Adrenal gland (tissue), 19 donors: ENCODE results near the gene ASAH2B. TPM values are rescaled to one million over a fixed set of nuclear protein-coding genes. Genes with fewer than 3 reads are reported as not detected.
A peak's percentile ranks its signal among the peaks of the same experiment; 100 is the strongest.
"Not testable (repeated sequence)": the region's sequence is repeated elsewhere in the genome, so short reads cannot be mapped to it uniquely, and the experiment has no call there.

ENCODE experiments used
- DNase-seq, 7 donors: peaks; one replicate each; pipeline ENCODE4 v3.0.0-alpha.2; 2019 to 2020
- H3K27ac ChIP-seq, 5 donors: fragments of 200-600 bp; sonication (generic) in 4 of 5; 1 replicate in 3 of 5; 2 replicates in 2 of 5; pipeline versions ENCODE4 v1.5.1 to v1.8.0; 2016 to 2020; ENCODE audit warnings: mild to moderate bottlenecking in 1 of 5
- H3K27me3 ChIP-seq: fragments of 200-600 bp; 2 replicates; pipeline ENCODE4 v1.8.0; 2021
- H3K36me3 ChIP-seq, 2 donors: fragments of 200-600 bp; replicated peaks in 1 of 2; 1 replicate in 1 of 2; 2 replicates in 1 of 2; pipeline versions ENCODE4 v1.5.1 to v1.8.0; 2018 to 2022
- H3K4me1 ChIP-seq, 2 donors: fragments of 200-600 bp; replicated peaks in 1 of 2; 1 replicate in 1 of 2; 2 replicates in 1 of 2; pipeline versions ENCODE4 v1.5.1 to v1.8.0; 2018 to 2021
- H3K4me3 ChIP-seq, 4 donors: fragments of 200-600 bp; sonication (generic) in 3 of 4; one replicate each; pipeline ENCODE4 v1.5.1; 2016 to 2018
- H3K9me3 ChIP-seq, 3 donors: fragments of 200-600 bp; sonication (generic) in 1 of 3; replicated peaks in 1 of 3; 1 replicate in 2 of 3; 2 replicates in 1 of 3; pipeline versions ENCODE4 v1.5.1 to v1.8.0; 2016 to 2021
- CTCF ChIP-seq, 6 experiments: fragments of 450-650 bp in 4 of 6; fragments of 200-600 bp in 2 of 6; sonication (generic) in 1 of 6; IDR thresholded peaks; 1 replicate in 5 of 6; 2 replicates in 1 of 6; pipeline versions ENCODE4 v1.5.1 to v1.8.0; 2016 to 2021; ENCODE audit warnings: antibody characterized with exemption in 6 of 6, mild to moderate bottlenecking in 2 of 6, moderate library complexity in 1 of 6
- POLR2A ChIP-seq, 2 donors: fragments of 450-650 bp; IDR thresholded peaks; one replicate each; pipeline ENCODE4 v1.6.1; 2017; ENCODE audit warnings: antibody characterized with exemption in 2 of 2, mild to moderate bottlenecking in 2 of 2, moderate library complexity in 1 of 2
- WGBS, 4 donors: extraction: QIAGEN DNeasy Blood & Tissue Kit in 2 of 4; methylation state at CpG; one replicate each; pipeline versions ENCODE4 v1.1.5 to v1.1.7; 2013 to 2017; 5-methylcytosine and 5-hydroxymethylcytosine counted together
- intact Hi-C, 2 donors: fragments of 100-400 bp; cut with DNase I; formaldehyde crosslinking; loops; one replicate each; pipeline versions ENCODE4 v1.14.1 to v1.15.0; 2022 to 2023
- long read RNA-seq, 10 donors: library from polyadenylated mRNA in 3 of 10; unstranded in 2 of 10; stranded (forward) in 1 of 10; transcript quantifications; one replicate each; pipeline ENCODE4 v2.0.0 and lab custom pipeline, GENCODE V29; 2021 to 2026
- polyA plus RNA-seq, 3 donors: library from polyadenylated mRNA; stranded (reverse); fragments of 200-250 nt in 2 of 3; fragments of 350-450 nt in 1 of 3; fragmentation: Illumina TruSeq in 1 of 3; extraction: RNeasy Lipid Tissue Mini Kit (QIAGEN cat#74804) in 1 of 3; gene quantifications; one replicate each; pipeline ENCODE4 v1.2.3, GENCODE V29; 2013 to 2014
- total RNA-seq, 9 donors: library from RNA; depleted of rRNA in 4 of 9; stranded (reverse); fragments of >200 nt in 4 of 9; fragments of 120-200 nt in 1 of 9; fragmentation: NEBNext Ultra II Directional in 1 of 9; extraction: Animal tissue kit (Norgen Biotek cat#: 25700) in 1 of 9; gene quantifications; one replicate each; pipeline versions ENCODE4 v1.1.0 to v1.2.4, GENCODE V29; 2013 to 2023
- donor health status: healthy with polysubstance abuse.
- donor health status: Bipolar disorder and iron deficiency.
- donor health status: DM: yes; HTN: yes; CAD: no.
- donor health status: DM: no; HTN: no; CAD: no.
- donor health status: DM: no; HTN: no; CAD: no.
- donor health status: DM: yes; HTN: yes; CAD: no.

The ASAH2B gene
- total RNA-seq (1 to 10 TPM; 1.9 to 8.8 (median 5.3) TPM), polyA plus RNA-seq (10 to 100 TPM in 1 of 3 donors, 1 to 10 TPM in 2; 2.8 to 13.3 (median 3.1) TPM)
- long read RNA-seq, donor 1, full-length matches to known transcripts, result 5 of 5 reads
- long read RNA-seq, donor 1, partial matches to known transcripts, result 0 of 5 reads
- long read RNA-seq, donor 1, other reads (novel, unspliced or antisense), result 0 of 5 reads
- long read RNA-seq, donor 2, partial matches to known transcripts, result 0 of 1 reads
- long read RNA-seq, donor 2, other reads (novel, unspliced or antisense), result 0 of 1 reads
- long read RNA-seq, donor 3, full-length matches to known transcripts, result 7 of 7 reads
- long read RNA-seq, donor 3, partial matches to known transcripts, result 0 of 7 reads
- long read RNA-seq, donor 3, other reads (novel, unspliced or antisense), result 0 of 7 reads
- long read RNA-seq, donor 4, partial matches to known transcripts, result 0 of 1 reads
- long read RNA-seq, donor 4, other reads (novel, unspliced or antisense), result 0 of 1 reads
- long read RNA-seq, donor 5, full-length matches to known transcripts, result 16 of 17 reads
- long read RNA-seq, donor 5, partial matches to known transcripts, result 1 of 17 reads
- long read RNA-seq, donor 5, other reads (novel, unspliced or antisense), result 0 of 17 reads
- long read RNA-seq, donor 6, partial matches to known transcripts, result 0 of 4 reads
- long read RNA-seq, donor 6, other reads (novel, unspliced or antisense), result 1 of 4 reads
- long read RNA-seq, donor 7, partial matches to known transcripts, result 0 of 2 reads
- long read RNA-seq, donor 7, other reads (novel, unspliced or antisense), result 0 of 2 reads
- long read RNA-seq, donor 8, partial matches to known transcripts, result 0 of 2 reads
- long read RNA-seq, donor 8, other reads (novel, unspliced or antisense), result 0 of 2 reads
- long read RNA-seq, donor 9, full-length matches to known transcripts, result 3 of 3 reads
- long read RNA-seq, donor 9, partial matches to known transcripts, result 0 of 3 reads
- long read RNA-seq, donor 9, other reads (novel, unspliced or antisense), result 0 of 3 reads
- long read RNA-seq, donor 10, partial matches to known transcripts, result 0 of 2 reads
- long read RNA-seq, donor 10, other reads (novel, unspliced or antisense), result 0 of 2 reads

- Histone ChIP-seq H3K4me1 (peaks cover 0 to 5% of the 10 kb centered on the region in 2 donors), H3K27ac (peak within 1 kb of the TSS; percentile 20 to 94 (median 80)), H3K27me3 (no peaks in the 10 kb centered on the region), H3K4me3 (peak within 1 kb of the TSS; percentile 21 to 87 (median 78)), H3K36me3 (no peaks in the 10 kb centered on the region), H3K9me3 (no peaks in the 10 kb centered on the region)
- 0 to 2% (median 0%) methylated on average over 28 to 62 of the region's 62 CpGs for WGBS, 4 donors
- TF ChIP-seq CTCF (IDR thresholded peaks at IDR 0.05) (no peak), POLR2A (IDR thresholded peaks at IDR 0.05) (peak in 1 of 2 donors; percentile 36)
- intact Hi-C loops, result no loop called here
- DNase-seq, result peak; percentile 84 to 92 (median 88)
Measured at GRCh38 chr10:50739618-50740292, at the start of gene ASAH2B. Gene ASAH2B, plus strand, starts transcription at chr10:50739936. Its CDS starts 5,195 bp downstream, at chr10:50745131.

- H3K4me1 ChIP-seq, H3K4me3 ChIP-seq, DNase-seq, H3K27me3 ChIP-seq, H3K27ac ChIP-seq, intact Hi-C loops, H3K9me3 ChIP-seq, H3K36me3 ChIP-seq: not testable (repeated sequence)
- 33% methylated on average over 1 of the region's 4 CpGs; no CpG with 5 or more reads in 3 of the 4 donors for WGBS, 4 donors
Measured at GRCh38 chr10:50697819-50698218, 41.9 kb upstream of the ASAH2B start.

- DNase-seq, H3K4me1 ChIP-seq, H3K36me3 ChIP-seq, H3K27ac ChIP-seq, H3K4me3 ChIP-seq, intact Hi-C loops, H3K27me3 ChIP-seq, H3K9me3 ChIP-seq: not testable (repeated sequence)
- WGBS, 4 donors, result 20 to 48% (median 40%) methylated on average over 1 to 2 of the region's 5 CpGs; no CpG with 5 or more reads in 1 of the 4 donors
Measured at GRCh38 chr10:50701947-50702346, 37.8 kb upstream of the ASAH2B start.

GRCh38 chr10:50702997-50703396, 36.7 kb upstream of the ASAH2B start:
- intact Hi-C loops, DNase-seq, H3K4me3 ChIP-seq, H3K9me3 ChIP-seq, H3K27me3 ChIP-seq, H3K36me3 ChIP-seq, H3K27ac ChIP-seq, H3K4me1 ChIP-seq: not testable (repeated sequence)
- 50 to 90% (median 88%) methylated on average over 1 to 6 of the region's 7 CpGs; no CpG with 5 or more reads in 1 of the 4 donors for WGBS, 4 donors

- H3K27me3 ChIP-seq, H3K4me3 ChIP-seq, H3K36me3 ChIP-seq, intact Hi-C loops, H3K4me1 ChIP-seq, H3K9me3 ChIP-seq, H3K27ac ChIP-seq, DNase-seq: not testable (repeated sequence)
- WGBS, 4 donors, result 63 to 88% (median 75%) methylated on average over 4 to 5 of the region's 5 CpGs
Measured at GRCh38 chr10:50704436-50705079, 35.2 kb upstream of the ASAH2B start.

GRCh38 chr10:50706006-50706405, 33.7 kb upstream of the ASAH2B start:
- H3K27ac ChIP-seq, H3K27me3 ChIP-seq, H3K4me3 ChIP-seq, H3K36me3 ChIP-seq, intact Hi-C loops, DNase-seq, H3K9me3 ChIP-seq, H3K4me1 ChIP-seq: not testable (repeated sequence)
- 30 to 52% (median 42%) methylated on average over 1 of the region's 1 CpG for WGBS, 4 donors

- intact Hi-C loops, H3K27ac ChIP-seq, H3K4me1 ChIP-seq, H3K4me3 ChIP-seq, H3K9me3 ChIP-seq, H3K27me3 ChIP-seq, H3K36me3 ChIP-seq, DNase-seq: not testable (repeated sequence)
- WGBS, 4 donors, result 87 to 96% (median 92%) methylated on average over 6 to 11 of the region's 13 CpGs
Measured at GRCh38 chr10:50710241-50710640, 29.5 kb upstream of the ASAH2B start.

- WGBS, 4 donors, result 42 to 51% (median 48%) methylated on average over 5 of the region's 5 CpGs
Measured at GRCh38 chr10:50723812-50724211, 15.9 kb upstream of the ASAH2B start.

More at GRCh38 chr10:50723812-50724211, 15.9 kb upstream of the ASAH2B start:
- peak in 1 of 7 donors; percentile 14 for DNase-seq
- H3K36me3 ChIP-seq, H3K27ac ChIP-seq, H3K27me3 ChIP-seq, intact Hi-C loops, H3K9me3 ChIP-seq, H3K4me1 ChIP-seq, H3K4me3 ChIP-seq: not testable (repeated sequence)
